Hematopoietic multipotent progenitor cell treated with erythropoietin and hydrocortisone succinate and interleukin-3 and kit ligand, for 15 days (in vitro differentiated cells): ENCODE results near the gene PAX7.

Experiments used
- DNase-seq: peaks from one replicate; pipeline ENCODE4 v3.0.0-alpha.2; 2015; ENCODE audit warnings: low spot score

PAX7 gene

GRCh38 chr1:18796950-18797349 is 166.3 kb downstream of the PAX7 start:
- no peak for DNase-seq
